ENCODE results near the gene LYSMD4.

Gene LYSMD4

DNA sequence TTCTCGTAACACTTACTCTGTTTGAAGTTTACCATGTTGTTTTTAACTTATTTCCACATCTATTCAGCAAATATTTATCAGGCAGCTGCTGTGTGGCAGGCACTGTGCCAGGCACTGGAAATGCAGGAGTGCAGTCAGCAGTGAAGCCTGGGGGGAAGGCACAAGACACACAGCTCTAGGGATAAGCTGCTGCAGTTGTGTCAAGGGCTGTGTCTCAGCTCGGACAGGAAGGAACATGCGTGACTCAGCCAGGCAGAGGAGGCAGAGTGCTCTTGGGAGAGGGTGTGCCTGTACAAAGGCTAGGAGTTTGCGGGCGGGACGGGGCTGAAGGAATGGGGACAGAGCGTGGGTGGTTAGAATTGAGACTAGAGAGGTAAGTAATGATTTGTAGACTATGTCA, 24.7 kb downstream of the LYSMD4 start:
- Histone ChIP-seq H3K9ac (no peak overlapping the region), H3K27me3 (no peaks in the 10 kb centered on the region), H3K27ac (peak overlapping the region; percentile 8; the same call in 1 of the 2 replicates), H3K36me3 (peaks cover 58% of the 10 kb centered on the region), H4K20me1 (peaks cover 41% of the 10 kb centered on the region), H3K4me2 (no peak overlapping the region), H3K9me3 (no peaks in the 10 kb centered on the region), H3K4me1 (peaks cover 95% of the 10 kb centered on the region), H3K4me3 (no peak overlapping the region)
- TF ChIP-seq Cebpa-rat (IDR thresholded peaks at IDR 0.05), result no peak

DNA sequence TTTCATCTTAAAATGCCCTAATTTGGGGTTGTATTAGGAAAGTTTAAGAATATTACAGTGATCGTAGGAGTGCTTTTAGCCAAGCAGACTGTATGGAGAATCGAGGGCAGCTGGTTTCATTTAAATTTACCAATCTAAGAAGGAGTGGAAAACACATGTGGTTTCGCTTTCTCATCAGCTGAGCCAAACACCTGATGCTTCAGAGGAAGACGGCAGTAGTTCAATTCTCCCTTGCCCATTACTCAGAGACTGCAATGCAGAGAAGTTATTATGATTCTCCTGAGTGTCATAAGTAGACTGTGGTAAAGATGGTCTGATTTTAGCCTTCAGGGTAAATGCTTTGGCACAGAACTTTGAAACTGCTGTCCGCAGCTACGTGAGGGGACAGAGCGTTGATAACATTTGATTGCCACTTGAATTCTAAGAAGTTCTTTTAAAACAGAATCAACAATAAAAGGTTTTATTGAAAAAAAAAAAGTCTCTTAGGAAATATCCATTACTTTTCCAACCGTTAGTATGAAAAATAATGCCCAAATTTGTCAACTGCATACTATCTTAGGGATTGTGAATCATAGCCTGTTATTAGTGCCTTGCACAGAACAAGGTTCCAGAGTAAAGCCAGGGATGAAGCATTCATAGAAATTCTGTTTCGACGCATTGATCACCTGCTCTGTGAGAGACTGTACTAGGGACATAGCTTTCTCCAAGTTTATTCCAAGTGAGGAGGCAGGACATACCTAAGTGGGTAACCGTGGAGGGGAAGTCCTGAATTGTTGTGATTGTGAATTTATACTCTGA, 25.6 kb downstream of the LYSMD4 start:
- H3K27me3 ChIP-seq, result no peaks in the 10 kb centered on the region
- H3K9ac ChIP-seq, result 0 out of 2 replicates have a peak overlapping the region, but pooled peaks have one; percentile 23
- H4K20me1 ChIP-seq, result peaks cover 40% of the 10 kb centered on the region
- no peak for TF ChIP-seq Cebpa-rat (IDR thresholded peaks at IDR 0.05)
- H3K4me2 ChIP-seq, result peak overlapping the region; percentile 46
- peaks cover 53% of the 10 kb centered on the region for H3K36me3 ChIP-seq
- peak overlapping the region; percentile 11; the same call in 1 of the 2 replicates for H3K27ac ChIP-seq
- H3K4me1 ChIP-seq, result peaks cover 98% of the 10 kb centered on the region
- H3K9me3 ChIP-seq, result no peaks in the 10 kb centered on the region
- H3K4me3 ChIP-seq, result no peak overlapping the region

DNA sequence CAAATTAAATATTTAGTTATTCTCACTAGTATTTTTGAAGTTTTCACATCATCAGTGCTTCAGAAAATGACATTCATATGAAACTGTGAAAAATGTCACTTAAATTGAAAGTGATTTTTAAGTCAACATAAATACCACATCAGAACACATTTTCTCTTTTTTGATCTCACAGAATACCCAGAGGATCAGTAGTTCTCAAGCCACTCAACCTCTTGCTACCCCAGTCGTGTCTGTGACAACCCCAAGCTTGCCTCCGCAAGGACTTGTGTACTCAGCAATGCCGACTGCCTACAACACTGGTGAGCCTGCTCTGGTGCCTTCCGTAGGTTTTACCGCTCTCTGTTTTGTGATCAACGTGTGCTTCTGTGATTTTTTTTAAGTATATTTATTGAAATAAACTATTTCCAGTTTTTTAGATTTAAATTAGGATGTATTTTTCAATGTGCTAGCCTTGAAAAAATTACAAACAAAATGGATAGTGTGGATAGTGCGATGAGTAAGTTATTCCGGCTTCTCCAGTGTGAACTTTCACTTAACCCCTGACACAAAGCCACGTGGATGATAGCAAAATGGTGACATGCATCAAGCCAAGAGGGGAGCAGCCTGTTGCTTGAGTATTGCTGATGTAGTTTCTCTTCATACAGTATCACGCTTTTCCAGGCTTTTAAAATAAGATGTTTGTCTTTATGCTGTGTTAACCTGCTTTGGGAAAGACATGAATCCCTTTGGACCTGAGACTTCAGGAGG, 26.5 kb downstream of the LYSMD4 start:
- Histone ChIP-seq H3K27me3 (no peaks in the 10 kb centered on the region), H4K20me1 (peaks cover 31% of the 10 kb centered on the region), H3K4me3 (no peak overlapping the region), H3K27ac (peak overlapping the region; percentile 11; the same call in 1 of the 2 replicates), H3K9ac (peak overlapping the region; percentile 23; the same call in 1 of the 2 replicates), H3K4me2 (peak overlapping the region; percentile 46), H3K4me1 (peaks cover 95% of the 10 kb centered on the region), H3K36me3 (peaks cover 43% of the 10 kb centered on the region), H3K9me3 (no peaks in the 10 kb centered on the region)
- no peak for TF ChIP-seq Cebpa-rat (IDR thresholded peaks at IDR 0.05)

DNA sequence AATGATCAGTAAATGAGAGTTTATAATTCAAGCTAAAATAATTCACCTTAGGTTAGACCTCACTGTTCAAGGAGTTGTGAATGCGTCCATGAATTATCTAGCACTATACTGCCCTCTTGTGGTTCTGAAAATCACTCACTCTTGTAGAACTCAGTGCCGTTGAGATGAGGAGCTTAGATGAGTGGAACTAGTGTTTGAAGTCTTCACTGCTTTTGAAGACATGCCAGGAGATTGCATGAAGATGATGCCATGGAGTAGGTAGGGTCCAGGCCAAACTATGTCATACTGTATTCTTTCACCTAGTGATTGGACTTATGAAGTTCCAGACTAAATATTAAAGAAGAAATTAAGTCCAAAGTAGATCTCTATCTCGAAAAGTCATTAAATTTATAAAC, 28.8 kb downstream of the LYSMD4 start:
- H3K4me2 ChIP-seq, result peak overlapping the region; percentile 31
- peaks cover 9% of the 10 kb centered on the region; the same call in 1 of the 2 replicates for H4K20me1 ChIP-seq
- no peak overlapping the region for H3K4me3 ChIP-seq
- H3K9me3 ChIP-seq, result no peaks in the 10 kb centered on the region
- H3K36me3 ChIP-seq, result peaks cover 23% of the 10 kb centered on the region
- no peaks in the 10 kb centered on the region for H3K27me3 ChIP-seq
- no peak for TF ChIP-seq Cebpa-rat (IDR thresholded peaks at IDR 0.05)
- H3K27ac ChIP-seq, result peak overlapping the region; percentile 54; the same call in 1 of the 2 replicates
- no peak overlapping the region for H3K9ac ChIP-seq
- H3K4me1 ChIP-seq, result peaks cover 80% of the 10 kb centered on the region

DNA sequence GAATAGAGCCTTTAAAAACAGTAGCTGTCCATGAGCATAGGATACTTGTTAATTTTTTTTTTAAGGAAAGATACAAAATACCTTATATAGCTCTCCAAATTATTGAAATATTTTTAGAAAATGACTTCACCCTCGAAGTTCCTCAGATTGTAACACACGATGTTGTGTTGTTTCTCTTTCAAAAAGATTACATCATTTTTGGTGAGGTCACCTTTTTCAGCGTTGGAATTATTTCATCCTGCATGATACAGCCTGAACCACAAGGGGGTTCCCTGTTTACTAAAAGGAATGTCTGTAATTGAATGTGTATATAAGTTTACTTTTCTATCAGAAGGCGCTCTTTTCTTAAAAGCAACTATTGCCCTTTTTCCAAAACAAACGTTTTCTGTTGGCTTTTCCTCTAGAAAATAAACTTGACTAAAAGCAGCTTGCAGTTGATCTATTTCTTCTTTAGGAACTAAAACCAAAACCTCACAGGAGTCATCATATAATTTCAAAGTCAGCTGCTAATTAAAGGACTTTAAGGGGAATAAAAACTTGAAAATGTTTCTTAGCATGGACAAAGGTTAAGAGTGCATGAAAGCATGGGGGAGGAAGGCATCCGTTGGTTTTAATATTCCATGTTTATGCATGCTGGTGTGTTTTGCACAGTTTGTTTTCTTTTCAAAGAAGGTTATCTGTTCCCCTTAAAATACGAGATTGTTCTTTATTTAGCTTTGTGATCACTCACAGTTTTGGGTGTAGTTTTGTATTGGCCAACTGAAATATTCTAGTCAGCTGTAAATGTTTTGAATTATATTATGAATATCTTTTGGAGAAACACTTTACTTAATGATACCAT, 29.4 kb downstream of the LYSMD4 start:
- Histone ChIP-seq H4K20me1 (peaks cover 3% of the 10 kb centered on the region; the same call in 1 of the 2 replicates), H3K9me3 (no peaks in the 10 kb centered on the region), H3K36me3 (peaks cover 23% of the 10 kb centered on the region), H3K4me1 (peaks cover 74% of the 10 kb centered on the region), H3K27ac (peak overlapping the region; percentile 71), H3K4me2 (peak overlapping the region; percentile 31), H3K9ac (no peak overlapping the region), H3K4me3 (no peak overlapping the region), H3K27me3 (no peaks in the 10 kb centered on the region)
- TF ChIP-seq Cebpa-rat (IDR thresholded peaks at IDR 0.05), result peak; percentile 28; the same call in 1 of the 2 replicates

DNA sequence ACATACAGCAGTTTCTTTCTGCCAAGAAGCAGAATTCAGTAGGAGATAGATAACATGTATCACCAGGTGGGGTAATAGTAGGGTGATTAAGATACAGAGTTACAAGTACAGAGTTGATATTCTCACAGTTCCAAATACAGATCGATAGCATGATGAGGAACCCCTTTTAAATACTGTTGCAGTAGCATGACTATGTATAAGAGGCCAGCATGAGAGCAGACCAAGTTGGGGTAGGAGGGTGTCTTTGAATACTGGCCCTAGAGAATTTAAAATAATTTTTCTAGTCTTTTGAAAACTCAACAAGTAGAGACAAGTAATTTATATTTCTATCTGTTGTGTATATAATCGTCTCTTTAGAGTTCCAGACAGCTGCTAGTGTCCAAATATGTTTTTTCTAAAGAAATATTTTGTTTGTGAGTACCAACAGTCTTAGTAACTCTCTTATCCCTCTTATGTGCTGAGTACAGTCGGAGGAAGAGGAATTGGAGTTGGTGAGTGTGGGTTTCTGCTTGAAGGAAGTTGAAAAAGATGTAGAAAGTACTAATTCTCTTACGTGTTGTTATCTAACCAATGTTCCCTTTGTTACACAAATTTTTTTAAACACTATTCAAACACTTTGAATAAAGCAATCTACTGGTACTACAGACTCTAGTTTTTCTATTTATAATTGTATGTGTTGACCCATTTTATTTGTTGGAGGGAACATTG, 30.2 kb downstream of the LYSMD4 start:
- Histone ChIP-seq H3K4me1 (peaks cover 66% of the 10 kb centered on the region), H3K27me3 (no peaks in the 10 kb centered on the region), H3K9ac (peak overlapping the region; percentile 36; the same call in 1 of the 2 replicates), H3K27ac (peak overlapping the region; percentile 71), H3K4me2 (peak overlapping the region; percentile 31), H3K9me3 (no peaks in the 10 kb centered on the region), H3K36me3 (peaks cover 20% of the 10 kb centered on the region), H4K20me1 (no peaks in the 10 kb centered on the region), H3K4me3 (no peak overlapping the region)
- TF ChIP-seq Cebpa-rat (IDR thresholded peaks at IDR 0.05), result no peak

DNA sequence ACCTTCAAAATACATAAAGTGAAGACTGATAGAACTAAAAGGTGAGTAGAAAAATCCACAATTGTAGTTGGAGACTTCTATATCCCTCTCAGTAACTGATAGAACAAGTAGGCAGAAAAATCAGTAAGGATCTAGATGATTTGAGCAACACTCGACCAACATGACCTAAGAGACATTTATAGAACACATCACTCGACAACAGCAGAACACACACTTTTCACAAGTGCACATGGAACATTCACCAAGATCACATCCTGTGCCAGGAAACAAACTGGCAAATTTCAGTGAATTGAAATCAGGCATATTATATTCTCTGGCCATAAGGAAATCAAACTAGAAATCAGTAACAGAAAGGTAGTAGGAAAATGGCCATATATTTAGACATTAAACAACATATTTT, 37.1 kb downstream of the LYSMD4 start:
- no peak overlapping the region for H3K27ac ChIP-seq
- 0 out of 2 replicates have a peak, but pooled peaks cover 8% of the 10 kb centered on the region for H4K20me1 ChIP-seq
- H3K36me3 ChIP-seq, result peaks cover 70% of the 10 kb centered on the region
- 0 out of 2 replicates have a peak, but pooled peaks cover 2% of the 10 kb centered on the region for H3K4me1 ChIP-seq
- no peak overlapping the region for H3K9ac ChIP-seq
- no peak for TF ChIP-seq Cebpa-rat (IDR thresholded peaks at IDR 0.05)
- H3K4me2 ChIP-seq, result no peak overlapping the region
- H3K9me3 ChIP-seq, result no peaks in the 10 kb centered on the region
- no peak overlapping the region for H3K4me3 ChIP-seq
- H3K27me3 ChIP-seq, result no peaks in the 10 kb centered on the region

DNA sequence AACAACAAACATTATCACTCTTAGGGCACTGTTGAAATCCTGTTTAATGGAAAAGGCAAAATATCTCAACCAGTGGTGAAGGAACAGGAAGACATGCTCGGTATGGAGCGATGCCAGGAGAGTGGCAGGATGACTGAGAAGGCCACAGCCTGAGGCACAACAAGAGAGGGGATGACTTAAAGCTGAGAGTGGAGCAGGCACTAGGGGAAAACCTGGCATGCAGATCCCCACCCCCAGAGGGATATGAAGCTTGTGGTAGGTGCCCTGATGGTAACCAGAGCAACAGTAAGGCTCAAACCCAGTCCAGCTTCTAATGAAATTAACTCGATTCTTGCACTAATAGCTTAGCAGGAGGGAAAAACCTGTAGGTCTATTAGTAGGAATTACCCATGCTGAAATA, 40.4 kb downstream of the LYSMD4 start:
- Histone ChIP-seq H3K4me1 (no peaks in the 10 kb centered on the region), H3K27me3 (no peaks in the 10 kb centered on the region), H3K27ac (no peak overlapping the region), H3K36me3 (peaks cover 89% of the 10 kb centered on the region), H4K20me1 (0 out of 2 replicates have a peak, but pooled peaks cover 8% of the 10 kb centered on the region), H3K9ac (no peak overlapping the region), H3K4me2 (no peak overlapping the region), H3K9me3 (peaks cover 13% of the 10 kb centered on the region), H3K4me3 (no peak overlapping the region)
- no peak for TF ChIP-seq Cebpa-rat (IDR thresholded peaks at IDR 0.05)

DNA sequence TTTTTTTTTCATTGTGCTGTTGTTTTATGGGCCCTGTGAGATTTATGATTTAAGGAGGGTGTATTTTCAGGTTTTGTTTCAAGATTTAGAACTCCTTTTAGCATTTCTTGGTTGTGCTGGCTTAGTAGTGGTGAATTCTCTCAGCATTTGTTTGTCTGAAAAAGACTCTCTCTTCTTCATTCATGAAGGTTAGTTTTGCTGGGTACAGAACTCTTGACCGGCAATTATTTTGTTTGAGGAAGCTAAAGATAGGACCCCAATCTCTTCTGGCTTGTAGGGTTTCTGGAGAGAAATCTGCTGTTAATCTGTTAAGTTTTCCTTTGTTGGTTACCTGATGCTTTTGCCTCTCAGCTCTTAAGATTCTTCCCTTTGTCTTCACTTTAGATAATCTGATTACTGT, 46.9 kb downstream of the LYSMD4 start:
- Histone ChIP-seq H3K4me2 (no peak overlapping the region), H3K36me3 (peaks cover 99% of the 10 kb centered on the region), H3K4me1 (peaks cover 15% of the 10 kb centered on the region), H4K20me1 (no peaks in the 10 kb centered on the region), H3K9ac (no peak overlapping the region), H3K4me3 (no peak overlapping the region), H3K27ac (no peak overlapping the region), H3K9me3 (peaks cover 71% of the 10 kb centered on the region), H3K27me3 (no peaks in the 10 kb centered on the region)
- TF ChIP-seq Cebpa-rat (IDR thresholded peaks at IDR 0.05), result no peak

Data from BLaER1 (cell line).